ENCODE measurements around the gene MAP4K5.
"Not testable (repeated sequence)": the region's sequence is repeated elsewhere in the genome, so short reads cannot be mapped to it uniquely, and the experiment has no call there.

Gene MAP4K5

DNA sequence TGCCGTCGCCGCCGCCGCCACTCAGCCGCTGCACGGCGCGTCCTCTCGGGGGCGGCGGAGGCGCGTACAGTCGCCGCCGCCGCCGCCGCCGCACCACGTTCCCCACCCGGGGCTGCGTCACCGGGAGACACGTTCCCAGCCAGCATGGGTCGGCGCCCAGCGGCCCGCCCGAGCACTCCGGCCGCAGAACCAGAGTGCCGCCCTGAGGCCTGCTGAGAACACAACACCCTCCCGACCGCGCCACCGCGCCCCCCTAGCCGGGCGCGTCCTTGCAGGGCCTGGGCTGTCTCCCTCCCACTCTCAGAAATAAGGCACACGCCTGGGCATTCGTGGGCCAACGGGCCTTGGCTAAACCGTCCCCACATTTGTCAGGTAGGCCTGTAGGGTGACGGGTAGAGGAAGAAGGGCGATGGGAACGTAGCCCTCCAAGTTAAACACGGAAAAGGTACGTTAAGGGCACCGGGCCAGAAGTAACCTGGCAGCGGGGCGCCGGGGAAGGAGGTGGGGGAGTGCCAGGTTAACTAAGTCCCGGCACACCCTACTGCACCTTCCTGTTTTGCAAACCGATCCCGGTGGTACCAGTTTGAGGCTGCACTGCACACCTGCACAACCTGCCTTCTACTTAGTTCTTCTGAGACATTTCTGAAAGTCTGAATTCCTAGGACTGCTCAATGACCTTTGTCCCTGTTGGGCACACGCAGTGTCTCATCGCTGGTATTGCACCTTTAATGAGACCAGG, at the start of gene MAP4K5:
Gene MAP4K5, minus strand, starts transcription at position 68 of the 739 bp plus-strand sequence. CDS start 520 bp downstream, outside the sequence.
- peak; percentile 92 for DNase-seq

DNA sequence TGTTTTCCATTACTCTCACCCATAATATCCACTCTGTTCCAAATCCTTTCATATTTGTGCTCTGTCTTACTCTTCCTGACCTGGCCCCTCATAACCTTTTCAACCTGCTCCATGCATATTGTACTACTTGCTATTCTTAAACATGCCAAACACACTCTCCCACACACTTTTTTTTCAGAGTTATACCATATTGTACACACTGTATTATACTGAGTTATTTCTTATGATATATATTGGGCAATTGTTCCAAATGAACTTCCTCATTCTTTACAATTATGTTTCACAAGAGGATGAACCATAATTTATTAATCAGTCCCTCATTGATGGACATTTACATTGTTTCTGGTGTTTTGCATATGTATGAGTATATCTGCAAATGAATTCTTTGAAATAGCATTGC, 46.1 kb upstream of the MAP4K5 start:
- no peak for DNase-seq

- DNase-seq, result no peak
These were observed 45.6 kb upstream of the MAP4K5 start for GRCh38 chr14:50577982-50578381.

DNA sequence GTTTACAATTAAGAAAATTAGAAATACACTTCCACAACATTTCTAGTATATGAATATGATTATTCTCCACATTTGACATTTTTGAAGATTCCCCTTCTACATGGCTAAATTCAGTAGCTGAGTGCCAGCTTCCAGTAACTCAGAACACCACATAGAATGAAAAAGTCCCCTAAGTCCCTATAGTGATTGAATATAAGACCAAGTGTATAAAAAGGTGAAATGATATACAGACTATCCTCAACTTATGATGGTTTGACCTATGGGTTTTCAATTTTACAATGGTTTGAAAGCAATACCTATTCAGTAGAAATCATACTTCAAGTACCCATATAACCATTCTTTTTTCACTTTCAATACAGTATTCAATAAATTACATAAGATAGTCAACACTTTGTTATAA, 43.4 kb upstream of the MAP4K5 start:
- DNase-seq, result no peak

DNA sequence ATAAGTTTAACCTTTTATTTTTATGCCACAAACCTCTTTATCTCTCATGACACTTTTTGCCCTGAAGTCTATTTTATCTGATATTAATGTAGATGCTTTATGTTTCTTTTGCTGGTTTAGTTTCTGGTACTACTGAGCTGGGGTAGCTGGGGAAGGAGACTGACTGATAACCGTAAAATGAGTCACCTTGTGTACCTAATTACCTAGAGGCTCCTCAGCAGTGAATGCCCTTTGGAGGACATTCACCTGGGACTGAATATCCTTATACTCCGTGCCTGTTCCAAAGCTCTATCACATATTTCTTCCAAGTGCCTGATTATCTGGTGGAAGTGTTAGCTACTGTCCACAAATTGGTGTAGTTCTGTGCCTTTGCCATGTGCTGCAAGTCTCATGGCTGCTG, 41.5 kb upstream of the MAP4K5 start:
- no peak for DNase-seq

DNA sequence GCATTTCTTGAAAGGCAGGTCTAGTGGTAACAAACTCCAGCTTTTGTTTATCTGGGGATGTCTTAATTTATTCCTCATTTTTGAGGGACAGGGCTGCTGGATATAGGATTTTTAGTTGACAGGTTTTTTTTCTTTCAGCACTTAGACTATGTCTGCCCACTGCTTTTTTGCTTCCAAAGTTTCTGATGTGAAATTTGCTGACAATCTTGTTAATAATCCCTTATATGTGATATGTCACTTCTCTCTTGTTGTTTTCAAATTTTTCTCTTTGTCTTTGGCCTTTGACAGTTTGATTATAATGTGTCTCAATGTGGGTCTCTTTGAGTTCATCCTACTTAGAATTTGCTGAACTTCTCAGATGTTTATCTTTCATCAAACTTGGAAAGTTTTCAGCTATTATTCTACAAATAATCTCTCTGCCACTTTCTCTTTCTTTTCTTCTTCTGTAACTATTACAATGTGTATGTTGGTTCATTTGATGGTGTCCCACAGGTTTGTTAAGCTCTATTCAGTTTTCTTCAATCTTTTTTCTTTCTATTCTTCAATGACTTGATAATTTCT, 37.4 kb upstream of the MAP4K5 start:
- no peak for DNase-seq

GRCh38 chr14:50562841-50563240, 30.5 kb upstream of the MAP4K5 start:
- no peak for DNase-seq

DNA sequence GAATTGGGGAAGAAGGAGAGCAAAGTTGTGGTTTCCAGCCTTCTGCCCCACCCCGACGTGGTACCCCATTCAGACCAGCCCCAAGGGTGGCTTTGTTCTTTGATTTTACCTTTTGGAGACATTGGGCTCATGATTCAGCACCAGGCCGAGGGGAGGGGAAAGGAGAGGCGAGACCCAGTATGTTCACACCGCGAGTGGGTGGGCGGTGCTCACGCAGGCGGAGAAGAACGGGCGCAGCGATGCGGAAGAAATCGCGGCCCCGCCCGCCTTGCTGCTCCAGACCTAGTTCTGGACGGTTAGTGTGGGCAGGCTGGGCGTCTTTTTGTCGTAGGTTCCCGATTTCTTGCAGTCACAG, 28.5 kb upstream of the MAP4K5 start:
- peak; percentile 55 for DNase-seq

GRCh38 chr14:50559990-50560930, 27.9 kb upstream of the MAP4K5 start, which contains the start of gene ATL1:
Gene ATL1, plus strand, starts transcription at chr14:50560145. Its CDS starts 121 bp downstream, at chr14:50560266.
- peak; percentile 44 for DNase-seq

- DNase-seq, result not testable (repeated sequence)
These were observed 20.4 kb upstream of the MAP4K5 start for GRCh38 chr14:50552796-50553195.

DNA sequence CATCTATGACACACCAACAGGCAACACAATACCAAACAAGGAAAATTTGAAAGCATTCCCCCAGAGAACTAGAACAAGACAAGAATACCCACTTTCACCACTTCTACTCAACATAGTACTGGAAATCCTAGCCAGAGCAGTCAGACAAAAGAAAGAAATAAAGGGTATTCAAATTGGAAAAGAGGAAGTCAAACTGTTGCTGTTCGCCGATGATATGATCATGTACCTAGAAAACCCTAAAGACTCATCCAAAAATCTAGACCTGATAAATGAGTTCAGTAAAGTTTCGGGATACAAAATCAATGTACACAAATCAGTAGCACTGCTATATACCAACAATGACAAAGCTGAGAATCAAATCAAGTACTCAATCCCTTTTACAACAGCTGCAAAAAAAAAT, 19.5 kb upstream of the MAP4K5 start:
- DNase-seq, result no peak

DNA sequence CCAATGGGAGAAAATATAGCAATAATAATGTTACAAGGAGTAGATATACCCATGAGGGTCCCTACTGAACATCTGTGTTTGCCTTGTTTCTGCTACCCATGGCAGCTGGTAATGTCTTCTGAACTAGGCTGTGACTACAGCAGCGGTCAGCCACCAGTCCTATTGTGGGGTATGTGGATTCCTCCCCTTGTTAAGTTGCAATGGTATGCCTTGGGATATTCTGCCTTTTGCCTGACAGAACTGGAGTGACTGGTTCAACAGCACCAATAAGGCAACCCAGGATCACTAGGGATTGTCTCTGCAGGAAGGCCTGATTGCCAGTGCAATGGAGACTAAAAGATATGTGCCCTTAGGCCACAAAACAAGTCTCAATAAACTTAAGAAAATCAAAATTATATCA, 17.9 kb upstream of the MAP4K5 start:
- DNase-seq, result no peak

DNA sequence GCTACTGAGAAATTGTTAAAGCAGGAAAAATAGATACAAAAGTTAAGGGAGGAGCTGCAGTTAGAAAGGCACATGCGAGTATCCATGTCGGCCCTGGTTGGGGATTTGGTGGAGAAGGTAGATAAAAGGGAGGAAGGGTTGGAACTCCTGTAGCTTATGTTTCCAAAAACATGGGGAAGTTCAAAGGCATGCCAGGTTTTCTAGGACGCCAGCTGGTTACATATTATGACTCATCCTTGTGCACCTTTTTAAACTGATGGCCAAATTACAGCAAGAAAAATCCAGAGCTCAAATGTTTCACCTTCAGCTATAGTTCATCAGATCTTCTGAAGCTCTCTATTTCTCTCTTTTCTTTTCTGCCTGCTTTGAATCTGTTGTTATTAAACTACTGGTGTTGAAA, 13.2 kb upstream of the MAP4K5 start:
- no peak for DNase-seq

DNA sequence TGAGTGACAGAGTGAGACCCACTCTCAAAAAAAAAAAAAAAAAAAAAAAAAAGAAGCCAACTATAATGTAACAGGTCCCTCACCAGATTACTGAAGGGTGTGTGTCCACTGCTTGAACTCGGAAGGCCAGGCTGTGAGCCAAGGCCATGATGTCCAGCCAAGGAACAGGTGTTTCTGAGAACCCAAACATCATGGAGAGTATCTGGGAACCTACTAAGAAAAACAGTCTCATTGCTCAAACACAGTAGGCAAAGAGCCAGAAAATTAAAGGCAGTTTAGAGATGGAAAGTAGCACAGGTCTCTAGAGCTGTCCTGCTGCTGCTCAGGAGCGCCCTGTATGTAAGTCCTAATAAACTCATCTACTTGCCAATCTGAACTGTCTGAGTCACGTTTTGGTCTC, 12.5 kb upstream of the MAP4K5 start:
- no peak for DNase-seq

- DNase-seq, result peak; percentile 53
These were observed 10.6 kb upstream of the MAP4K5 start for GRCh38 chr14:50542941-50543418.

GRCh38 chr14:50541159-50541567, 8.8 kb upstream of the MAP4K5 start:
- DNase-seq, result no peak

GRCh38 chr14:50539051-50539450, 6.7 kb upstream of the MAP4K5 start:
- no peak for DNase-seq

DNA sequence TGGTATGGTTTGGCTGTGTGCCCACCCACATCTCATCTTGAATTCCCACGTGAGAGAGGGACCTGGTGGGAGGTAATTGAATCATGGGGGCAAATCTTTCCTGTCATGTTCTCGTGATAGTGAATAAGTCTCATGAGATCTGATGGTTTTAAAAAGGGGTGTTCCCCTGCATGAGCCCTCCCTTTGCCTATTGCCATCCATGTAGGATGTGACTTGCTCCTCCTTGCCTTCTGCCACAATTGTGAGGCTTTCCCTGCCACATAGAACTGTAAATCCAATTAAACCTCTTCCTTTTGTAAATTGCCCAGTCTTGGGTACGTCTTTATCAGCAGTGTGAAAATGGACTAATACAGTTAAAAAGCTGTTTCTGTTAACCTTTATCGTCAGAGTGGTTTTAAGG, 5.7 kb upstream of the MAP4K5 start:
- not testable (repeated sequence) for DNase-seq

DNA sequence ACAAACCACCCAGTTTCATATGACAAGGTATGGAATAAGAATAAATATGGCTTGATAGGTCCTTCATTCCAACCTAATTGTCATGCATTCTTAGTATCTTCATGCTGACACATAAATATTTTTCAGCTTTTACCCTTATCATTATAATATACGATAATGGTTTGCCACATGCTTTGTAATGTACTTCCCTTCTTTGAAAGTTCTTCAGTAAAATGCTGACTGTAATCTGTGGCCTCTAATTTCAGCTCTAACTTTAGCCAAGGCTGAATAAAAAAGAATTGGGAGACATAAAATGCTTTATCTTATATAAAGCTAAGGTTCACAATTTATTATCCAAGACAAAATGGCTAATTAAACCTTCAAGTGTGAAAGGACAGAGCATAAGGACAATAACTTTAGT, 2.6 kb upstream of the MAP4K5 start:
- no peak for DNase-seq

DNA sequence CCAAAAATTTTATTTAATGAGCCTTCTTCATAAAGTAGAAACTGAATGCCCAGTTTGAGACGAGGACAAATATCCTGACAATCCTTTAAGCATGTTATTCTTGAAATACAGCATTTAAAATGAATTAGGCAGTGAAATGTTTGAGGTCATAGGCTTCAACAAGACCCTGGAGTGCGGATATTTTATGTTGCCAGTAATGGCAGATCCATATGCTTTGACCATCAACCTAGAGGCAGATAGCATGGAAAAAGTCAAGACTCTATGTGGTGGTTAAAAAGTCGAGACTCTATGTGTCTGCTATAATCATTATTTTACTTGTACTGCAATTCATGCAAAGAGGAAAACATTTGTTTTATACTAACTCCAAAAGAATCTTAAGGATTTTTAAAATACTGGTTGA, 2.0 kb upstream of the MAP4K5 start:
- no peak for DNase-seq

GRCh38 chr14:50533806-50534205, 1.4 kb upstream of the MAP4K5 start:
- DNase-seq, result no peak

DNA sequence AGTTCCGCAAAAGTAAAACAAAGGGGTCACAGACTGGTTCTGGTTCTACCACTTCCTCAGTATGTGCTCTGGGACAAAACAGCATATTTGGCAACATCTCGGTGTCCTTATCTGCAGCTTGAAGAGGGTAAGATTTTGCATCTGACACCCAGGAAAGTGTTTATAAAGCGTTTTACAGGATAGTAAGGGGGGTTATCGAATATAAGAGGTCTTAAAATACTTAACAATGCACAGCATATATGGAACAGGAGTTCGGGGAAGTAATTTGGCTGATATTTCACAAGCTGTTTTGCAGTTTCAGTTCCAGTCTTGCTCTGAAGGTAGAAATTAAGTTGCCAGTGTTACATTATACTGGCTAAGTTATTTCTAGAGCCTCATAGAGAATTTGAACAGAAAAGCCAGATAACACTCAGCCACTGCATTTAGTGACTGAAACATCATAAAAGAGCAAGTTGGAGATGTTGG, 904 bp upstream of the MAP4K5 start:
- no peak for DNase-seq
